ENCODE data around the gene FBXW11.
"Not testable (repeated sequence)": the region's sequence is repeated elsewhere in the genome, so short reads cannot be mapped to it uniquely, and the experiment has no call there.

The FBXW11 gene

GRCh38 chr5:172006321-172007174 lies at the start of gene FBXW11:
FBXW11 (minus strand) TSS chr5:172006638; CDS start chr5:172006502, 136 bp downstream.
- peak; percentile 95 to 96 for DNase-seq

- no peak for DNase-seq
Measured at GRCh38 chr5:172055996-172056395, 49.6 kb upstream of the FBXW11 start.

GRCh38 chr5:172055421-172055820 lies 49.0 kb upstream of the FBXW11 start:
- DNase-seq: no peak

- no peak for DNase-seq
Measured at GRCh38 chr5:172054611-172055153, 48.2 kb upstream of the FBXW11 start.

GRCh38 chr5:172052450-172053236 lies 46.2 kb upstream of the FBXW11 start:
- DNase-seq: no peak

- DNase-seq: no peak
Measured at GRCh38 chr5:172051643-172052339, 45.4 kb upstream of the FBXW11 start.

- DNase-seq: no peak
Measured at GRCh38 chr5:172050080-172050479, 43.6 kb upstream of the FBXW11 start.

- DNase-seq: no peak
Measured at GRCh38 chr5:172049226-172049796, 42.9 kb upstream of the FBXW11 start.

GRCh38 chr5:172048539-172049101 lies 42.2 kb upstream of the FBXW11 start:
- no peak for DNase-seq

GRCh38 chr5:172048170-172048422 lies 41.7 kb upstream of the FBXW11 start:
- no peak for DNase-seq

- no peak for DNase-seq
Measured at GRCh38 chr5:172046593-172046992, 40.2 kb upstream of the FBXW11 start.

GRCh38 chr5:172045315-172045632 lies 38.8 kb upstream of the FBXW11 start:
- no peak for DNase-seq

- DNase-seq: no peak
Measured at GRCh38 chr5:172044631-172045314, 38.3 kb upstream of the FBXW11 start.

GRCh38 chr5:172043865-172044264 lies 37.4 kb upstream of the FBXW11 start:
- no peak for DNase-seq

- no peak for DNase-seq
Measured at GRCh38 chr5:172042183-172042582, 35.7 kb upstream of the FBXW11 start.

- no peak for DNase-seq
Measured at GRCh38 chr5:172038167-172038566, 31.7 kb upstream of the FBXW11 start.

- DNase-seq: peak; percentile 18 to 31
Measured at GRCh38 chr5:172035049-172035448, 28.6 kb upstream of the FBXW11 start.

GRCh38 chr5:172031894-172032461 lies 25.5 kb upstream of the FBXW11 start:
- DNase-seq: no peak

- no peak for DNase-seq
Measured at GRCh38 chr5:172029876-172030275, 23.4 kb upstream of the FBXW11 start.

- DNase-seq: no peak
Measured at GRCh38 chr5:172028167-172028566, 21.7 kb upstream of the FBXW11 start.

GRCh38 chr5:172020110-172020786 lies 13.8 kb upstream of the FBXW11 start:
- DNase-seq: not testable (repeated sequence)

All from stimulated activated CD4-positive, alpha-beta T cell treated with anti-CD3 and anti-CD28 coated beads, Interleukin-2, amount 100 ng/mL, for 24 hours (primary cell).